Activated CD4-positive, alpha-beta T cell treated with anti-CD3 and anti-CD28 coated beads, Interleukin-2, amount 50 U/mL, for 48 hours (primary cell): ENCODE measurements around the gene CDK5RAP3.

ENCODE experiments used
- DNase-seq, 2 experiments: peaks; one replicate each; pipeline ENCODE4 v3.0.0-alpha.2; 2020

Gene CDK5RAP3

GRCh38 chr17:48025904-48026501 lies 55.1 kb downstream of the CDK5RAP3 start:
- DNase-seq: peak in 1 of 2 experiments; percentile 11

- peak; percentile 78 to 82 for DNase-seq
Measured at GRCh38 chr17:48026502-48027321, 55.8 kb downstream of the CDK5RAP3 start.

- DNase-seq: no peak
Measured at GRCh38 chr17:48027322-48027981, 56.5 kb downstream of the CDK5RAP3 start.

GRCh38 chr17:48028736-48029135 lies 57.8 kb downstream of the CDK5RAP3 start:
- DNase-seq: no peak

- no peak for DNase-seq
Measured at GRCh38 chr17:48030531-48030930, 59.6 kb downstream of the CDK5RAP3 start.
